HG03039 (cell line): Measurements from ENCODE around the gene KLLN.
A peak's percentile ranks its signal among the peaks of the same experiment; 100 is the strongest.
"Not testable (repeated sequence)": the region's sequence is repeated elsewhere in the genome, so short reads cannot be mapped to it uniquely, and the experiment has no call there.

ENCODE experiments used
- ATAC-seq: cut with Tn5 transposase; IDR thresholded peaks from one replicate; pipeline ENCODE4 v1.9.1; 2021; ENCODE audit warnings: mild to moderate bottlenecking, moderate library complexity; ENCODE audit not compliant: unreplicated experiment

The KLLN gene

DNA sequence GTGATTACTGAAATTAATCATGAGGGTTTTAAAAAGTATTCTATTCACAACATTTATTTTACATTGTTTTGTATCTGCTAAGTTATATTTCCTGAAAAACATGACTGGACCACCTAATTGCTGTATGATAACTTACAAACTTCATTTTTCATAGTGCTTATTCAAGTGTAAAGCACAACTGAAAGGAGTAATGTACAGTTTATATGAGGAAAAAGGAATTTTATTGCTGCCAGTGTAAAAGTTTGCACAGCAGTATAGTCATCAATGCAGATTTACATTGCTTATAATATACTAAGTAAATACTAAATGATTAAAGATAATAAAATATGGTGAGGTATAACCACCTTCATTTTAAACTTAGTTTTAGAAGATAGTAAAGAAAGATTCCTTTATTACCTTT is 4.1 kb upstream of the KLLN start:
- no peak for ATAC-seq

DNA sequence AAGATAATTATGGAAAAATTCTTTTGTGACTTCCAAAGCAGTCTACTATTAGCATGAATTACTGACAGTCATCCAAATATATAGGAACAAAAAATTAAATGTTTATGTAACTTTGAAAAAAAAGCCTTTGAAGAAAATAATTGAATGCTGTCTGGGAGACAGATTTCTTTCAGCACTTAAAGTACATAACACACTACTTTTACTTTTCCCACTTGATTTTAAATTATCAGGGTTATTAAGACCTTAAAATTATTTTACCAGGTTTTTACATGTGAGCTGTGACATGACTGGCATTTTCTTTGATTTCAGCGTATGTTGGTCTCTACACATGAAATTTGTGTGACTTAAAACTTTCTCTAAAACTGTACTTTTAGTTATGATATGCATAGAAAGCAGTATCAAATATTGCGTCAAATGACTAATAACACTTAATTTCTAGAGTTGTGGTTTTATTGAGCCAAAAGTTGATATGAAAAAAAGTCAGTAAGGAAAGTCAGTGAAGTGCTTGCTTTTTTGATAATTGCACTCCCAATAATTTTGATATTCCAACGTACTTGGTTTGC is 3.2 kb upstream of the KLLN start:
- no peak for ATAC-seq

DNA sequence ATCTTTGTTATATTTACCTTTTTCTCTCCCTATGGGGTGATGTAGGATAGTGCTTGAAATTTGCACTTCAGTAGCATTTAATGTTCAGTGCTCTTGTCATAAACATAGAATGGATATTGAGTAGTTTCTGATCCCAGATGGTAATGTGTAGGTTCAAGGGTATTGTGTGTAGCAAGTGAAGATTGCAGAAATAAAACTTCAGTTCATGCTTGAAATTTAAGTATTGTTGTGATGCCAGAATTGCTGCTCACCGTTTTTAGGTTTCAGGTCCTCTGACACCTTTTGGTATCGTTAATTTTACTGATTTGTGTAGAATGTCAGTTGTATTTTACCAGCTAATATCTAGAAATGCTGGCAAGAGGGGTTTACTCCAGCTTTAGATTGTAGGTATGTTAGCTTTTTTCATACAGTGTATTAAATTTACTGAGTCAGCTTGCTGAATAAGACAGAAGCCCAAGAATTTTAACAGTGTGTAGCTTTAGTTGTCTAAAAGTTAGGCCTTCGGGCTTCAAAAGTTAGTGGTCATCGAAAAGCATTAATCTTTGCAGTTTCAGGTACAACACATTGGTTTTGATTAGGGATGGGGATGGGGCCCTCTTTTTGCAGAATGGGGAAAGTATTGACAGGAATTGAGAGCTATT is 2.0 kb upstream of the KLLN start:
- no peak for ATAC-seq

DNA sequence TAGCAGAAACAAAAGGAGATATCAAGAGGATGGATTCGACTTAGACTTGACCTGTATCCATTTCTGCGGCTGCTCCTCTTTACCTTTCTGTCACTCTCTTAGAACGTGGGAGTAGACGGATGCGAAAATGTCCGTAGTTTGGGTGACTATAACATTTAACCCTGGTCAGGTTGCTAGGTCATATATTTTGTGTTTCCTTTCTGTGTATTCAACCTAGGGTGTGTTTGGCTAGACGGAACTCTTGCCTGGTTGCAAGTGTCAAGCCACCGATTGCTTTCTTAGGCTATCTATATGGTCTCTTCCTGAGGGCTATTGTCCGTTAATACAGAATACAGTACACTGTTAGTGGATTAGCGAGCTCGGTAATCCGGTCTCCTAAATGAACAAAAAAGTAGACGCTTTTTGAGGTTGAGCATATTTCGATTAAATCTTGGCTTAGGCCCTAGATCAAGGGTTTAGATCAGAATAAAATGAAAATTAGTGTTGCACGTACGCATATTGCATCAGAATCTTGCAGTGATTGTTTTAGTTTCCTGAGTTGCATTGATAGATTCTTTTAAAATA is 1.2 kb upstream of the KLLN start:
- no peak for ATAC-seq

DNA sequence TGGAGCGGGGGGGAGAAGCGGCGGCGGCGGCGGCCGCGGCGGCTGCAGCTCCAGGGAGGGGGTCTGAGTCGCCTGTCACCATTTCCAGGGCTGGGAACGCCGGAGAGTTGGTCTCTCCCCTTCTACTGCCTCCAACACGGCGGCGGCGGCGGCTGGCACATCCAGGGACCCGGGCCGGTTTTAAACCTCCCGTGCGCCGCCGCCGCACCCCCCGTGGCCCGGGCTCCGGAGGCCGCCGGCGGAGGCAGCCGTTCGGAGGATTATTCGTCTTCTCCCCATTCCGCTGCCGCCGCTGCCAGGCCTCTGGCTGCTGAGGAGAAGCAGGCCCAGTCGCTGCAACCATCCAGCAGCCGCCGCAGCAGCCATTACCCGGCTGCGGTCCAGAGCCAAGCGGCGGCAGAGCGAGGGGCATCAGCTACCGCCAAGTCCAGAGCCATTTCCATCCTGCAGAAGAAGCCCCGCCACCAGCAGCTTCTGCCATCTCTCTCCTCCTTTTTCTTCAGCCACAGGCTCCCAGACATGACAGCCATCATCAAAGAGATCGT is 690 bp upstream of the KLLN start:
- ATAC-seq: not testable (repeated sequence)

DNA sequence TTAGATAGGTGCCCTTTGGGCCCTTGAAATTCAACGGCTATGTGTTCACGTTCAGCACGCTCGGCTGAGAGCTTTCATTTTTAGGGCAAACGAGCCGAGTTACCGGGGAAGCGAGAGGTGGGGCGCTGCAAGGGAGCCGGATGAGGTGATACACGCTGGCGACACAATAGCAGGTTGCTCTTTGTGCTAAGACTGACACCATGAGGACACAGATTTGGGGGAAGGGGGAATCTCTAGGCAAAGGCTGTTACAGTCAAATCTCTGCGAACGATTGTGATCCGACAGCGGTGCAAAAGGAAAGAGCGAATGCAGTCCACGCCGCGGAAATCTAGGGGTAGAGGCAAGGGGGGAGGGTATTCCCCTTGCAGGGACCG is 667 bp downstream of the KLLN start:
- peak; percentile 0 for ATAC-seq

DNA sequence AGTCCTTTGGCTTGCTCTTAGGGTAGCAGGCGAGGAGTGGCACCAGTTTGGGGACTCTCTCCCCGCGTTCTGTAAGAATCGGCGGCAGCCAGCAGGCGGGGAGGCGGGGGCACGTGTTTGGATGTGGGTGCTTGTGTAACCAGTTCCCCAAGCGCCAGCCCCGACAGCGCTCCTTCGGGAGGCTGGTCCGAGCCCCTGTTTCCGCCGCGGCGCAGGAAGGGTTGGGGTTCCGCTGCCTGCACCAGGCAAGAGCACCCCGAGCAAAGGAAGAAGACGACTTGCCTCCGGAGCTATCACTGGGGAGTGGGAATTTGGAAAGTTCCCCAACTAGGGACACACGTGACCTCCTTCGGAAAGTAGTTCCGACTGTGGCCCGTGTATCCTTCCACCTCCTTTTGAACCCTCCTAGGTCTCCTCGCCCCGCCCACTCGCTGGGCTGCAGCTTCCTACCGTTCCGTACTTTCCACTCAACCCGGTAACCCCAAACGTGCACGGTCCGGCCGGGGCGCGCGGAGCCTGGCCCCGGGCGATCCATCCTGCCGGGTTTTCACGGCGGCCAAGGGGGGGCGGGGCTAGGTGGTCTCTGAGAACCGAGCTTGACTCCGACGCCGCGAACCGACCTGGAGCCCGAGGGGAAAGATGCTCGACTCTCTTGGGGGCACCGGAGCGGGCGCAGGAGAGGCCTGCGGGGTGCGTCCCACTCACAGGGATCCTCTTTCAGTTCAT is 1.2 kb downstream of the KLLN start:
- peak; percentile 50 for ATAC-seq

DNA sequence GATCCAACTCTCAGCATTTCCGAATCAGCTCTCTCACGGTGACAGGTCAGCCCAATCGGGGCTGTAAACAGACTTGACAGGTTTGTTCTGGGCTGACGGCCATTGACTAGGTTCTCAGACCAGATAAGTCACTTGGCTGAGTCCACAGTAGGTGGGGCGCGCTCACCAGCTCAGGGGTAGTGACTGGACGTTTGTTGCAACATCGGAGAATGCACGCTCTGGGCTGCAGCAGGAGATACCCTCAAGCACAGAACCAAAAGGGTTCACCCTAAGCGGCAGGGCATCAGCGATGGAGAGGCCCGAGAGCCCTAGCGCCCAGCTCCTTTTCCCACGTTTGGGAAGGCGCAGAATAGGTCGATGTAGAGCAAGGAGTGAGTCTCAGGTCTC is 1.8 kb downstream of the KLLN start:
- peak; percentile 5 for ATAC-seq

DNA sequence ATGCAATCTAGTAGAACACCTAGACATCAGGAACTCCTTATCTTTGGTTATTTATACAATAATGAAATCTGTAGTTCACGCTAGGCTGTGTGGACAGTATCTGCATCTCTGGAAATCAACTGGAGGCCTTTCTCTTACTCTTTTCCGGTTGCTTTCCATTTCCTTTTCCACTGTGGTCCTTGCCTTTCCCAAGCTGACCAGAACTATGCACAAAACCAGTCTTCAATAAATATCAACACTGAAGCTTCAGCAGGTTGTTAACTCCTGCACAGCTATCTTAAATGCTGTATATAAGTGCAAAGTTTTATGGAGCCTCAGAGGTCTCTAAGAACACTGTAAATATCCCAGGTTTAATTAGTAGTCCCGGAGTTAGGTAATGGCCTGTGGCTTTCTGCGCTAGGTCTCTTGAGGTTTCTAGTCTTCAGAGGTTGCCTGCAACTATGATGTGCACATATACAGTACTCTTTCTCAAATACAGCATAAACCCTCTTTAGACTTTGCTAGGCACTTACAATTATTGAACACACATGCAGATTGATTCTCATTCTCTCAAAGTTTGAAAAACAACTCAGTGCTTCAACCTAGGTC is 2.4 kb downstream of the KLLN start:
- no peak for ATAC-seq

DNA sequence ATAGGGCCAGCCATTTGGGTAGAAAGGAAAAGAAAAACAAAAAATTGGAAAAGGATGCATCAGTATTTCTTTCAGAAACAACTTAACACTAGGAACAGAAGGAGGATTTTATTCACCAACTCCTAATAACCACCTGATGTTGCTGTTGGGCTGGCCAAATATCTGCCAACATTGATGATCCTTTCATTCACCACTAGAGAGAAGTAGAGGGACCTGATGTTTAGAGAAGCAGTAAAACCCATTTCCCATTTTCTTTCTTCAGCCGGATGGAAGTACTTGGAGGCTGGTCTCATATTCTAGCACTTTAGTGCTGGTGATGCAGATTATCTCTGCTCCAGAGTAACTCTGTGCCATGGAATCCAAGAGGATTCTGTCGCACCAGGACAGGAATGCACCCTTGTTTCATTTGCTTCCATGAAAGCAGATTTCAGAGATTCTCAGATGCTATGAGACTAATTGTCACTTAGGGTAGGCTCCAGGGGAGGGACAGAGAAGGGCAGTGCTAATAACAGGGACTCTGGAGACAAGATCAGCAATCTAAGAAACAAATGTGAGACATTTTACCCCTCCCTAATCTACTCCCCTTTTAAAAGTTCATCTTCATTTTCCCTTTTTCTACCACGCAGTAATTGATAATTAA is 3.1 kb downstream of the KLLN start:
- ATAC-seq: no peak

DNA sequence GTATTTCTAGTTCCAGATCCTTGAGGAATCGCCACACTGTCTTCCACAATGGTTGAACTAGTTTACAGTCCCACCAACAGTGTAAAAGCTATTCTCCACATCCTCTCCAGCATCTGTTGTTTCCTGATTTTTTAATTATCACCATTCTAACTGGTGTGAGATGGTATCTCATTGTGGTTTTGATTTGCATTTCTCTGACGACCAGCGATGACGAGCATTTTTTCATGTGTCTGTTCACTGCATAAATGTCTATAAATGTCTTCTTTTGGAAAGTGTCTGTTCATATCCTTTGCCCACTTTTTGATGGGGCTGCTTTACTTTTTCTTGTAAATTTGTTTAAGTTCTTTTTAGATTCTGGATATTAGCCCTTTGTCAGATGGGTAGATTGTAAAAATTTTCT is 7.7 kb downstream of the KLLN start:
- not testable (repeated sequence) for ATAC-seq

DNA sequence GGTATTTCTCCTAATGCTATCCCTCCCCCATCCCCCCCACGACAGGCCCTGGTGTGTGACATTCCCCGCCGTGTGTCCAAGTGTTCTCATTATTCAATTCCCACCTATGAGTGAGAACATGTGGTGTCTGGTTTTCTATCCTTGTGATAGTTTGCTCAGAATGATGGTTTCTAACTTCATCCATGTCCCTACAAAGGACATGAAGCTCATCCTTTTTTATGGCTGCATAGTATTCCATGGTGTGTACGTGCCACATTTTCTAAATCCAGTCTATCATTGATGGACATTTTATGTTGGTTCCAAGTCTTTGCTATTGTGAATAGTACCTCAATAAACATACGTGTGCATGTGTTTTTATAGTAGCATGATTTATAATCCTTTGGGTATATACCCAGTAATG is 8.1 kb downstream of the KLLN start:
- not testable (repeated sequence) for ATAC-seq

DNA sequence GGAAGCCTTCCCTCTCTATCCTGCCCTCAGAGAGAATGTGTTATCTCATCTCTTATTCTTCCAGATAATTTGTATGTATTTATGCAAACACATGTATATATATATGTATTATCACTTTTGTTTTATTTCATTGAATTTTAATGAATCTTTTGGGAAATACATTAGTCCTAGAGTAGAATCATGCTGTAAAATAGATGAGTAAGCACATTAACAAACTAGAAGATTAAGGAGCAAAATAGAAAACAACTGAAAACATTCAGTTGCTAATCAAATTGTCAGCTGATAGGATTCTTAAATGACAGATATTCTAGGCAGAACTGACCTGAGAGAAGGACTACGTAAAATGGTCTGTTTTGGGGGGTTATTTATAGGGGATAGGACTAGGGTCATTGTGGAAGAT is 11.2 kb downstream of the KLLN start:
- ATAC-seq: no peak

DNA sequence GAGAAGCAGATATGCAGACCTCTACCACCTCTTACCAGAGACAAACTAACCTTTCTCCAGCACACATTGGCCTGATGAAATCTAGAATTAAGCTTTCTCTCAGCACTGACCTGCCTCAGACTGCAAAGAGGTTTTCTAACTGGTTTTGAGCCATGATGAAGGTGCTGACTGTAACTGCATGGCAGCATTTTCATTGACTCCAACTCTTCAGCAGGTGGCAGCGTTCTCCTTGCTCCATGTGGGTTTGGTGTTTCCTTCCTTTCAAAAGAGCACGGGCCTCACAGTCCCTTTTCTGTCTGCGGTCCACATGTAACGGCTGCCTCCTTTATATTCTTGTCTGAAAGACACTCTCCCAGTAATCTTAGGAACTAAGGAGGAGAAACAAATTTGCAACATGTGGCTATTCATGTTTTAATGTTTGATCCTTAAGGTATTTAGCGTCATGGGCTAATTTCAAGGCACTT is 12.6 kb downstream of the KLLN start:
- no peak for ATAC-seq

DNA sequence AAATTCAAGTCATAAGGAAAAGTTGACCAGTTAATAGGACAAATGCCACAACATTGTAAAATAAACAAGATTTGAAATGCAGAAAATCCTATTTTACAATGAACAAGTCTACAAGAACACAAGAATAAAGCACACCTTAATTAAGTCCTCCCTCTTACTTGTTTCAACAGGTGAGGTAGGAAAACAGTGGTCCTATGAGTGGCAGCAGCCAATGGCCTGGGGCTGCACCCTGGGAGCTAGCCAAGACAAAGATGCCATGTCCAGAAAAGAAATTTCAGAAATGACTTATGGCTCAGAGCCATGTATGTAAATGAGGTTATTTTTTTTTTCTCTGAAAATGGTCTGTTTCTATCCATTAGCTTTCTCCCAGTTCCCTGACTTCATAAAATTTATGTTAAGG is 14.3 kb downstream of the KLLN start:
- ATAC-seq: no peak

DNA sequence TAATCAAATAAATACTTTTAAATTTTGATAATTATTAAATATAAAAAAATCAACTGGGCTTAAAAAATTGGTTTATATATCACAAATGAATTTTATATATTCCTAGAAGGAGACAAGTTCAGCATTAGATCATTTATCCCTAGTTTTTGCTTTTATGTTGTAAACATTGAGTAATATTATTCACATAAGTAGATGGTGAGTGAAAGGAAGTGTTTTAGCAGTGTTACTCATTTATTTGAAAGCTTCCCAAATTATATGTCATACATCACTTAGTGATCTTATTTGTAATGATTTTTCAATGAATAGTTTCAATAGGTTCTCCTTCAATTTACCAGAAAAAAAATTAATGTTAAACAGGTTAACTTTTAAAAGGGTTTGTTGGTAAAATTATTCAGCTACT is 15.8 kb downstream of the KLLN start:
- no peak for ATAC-seq

DNA sequence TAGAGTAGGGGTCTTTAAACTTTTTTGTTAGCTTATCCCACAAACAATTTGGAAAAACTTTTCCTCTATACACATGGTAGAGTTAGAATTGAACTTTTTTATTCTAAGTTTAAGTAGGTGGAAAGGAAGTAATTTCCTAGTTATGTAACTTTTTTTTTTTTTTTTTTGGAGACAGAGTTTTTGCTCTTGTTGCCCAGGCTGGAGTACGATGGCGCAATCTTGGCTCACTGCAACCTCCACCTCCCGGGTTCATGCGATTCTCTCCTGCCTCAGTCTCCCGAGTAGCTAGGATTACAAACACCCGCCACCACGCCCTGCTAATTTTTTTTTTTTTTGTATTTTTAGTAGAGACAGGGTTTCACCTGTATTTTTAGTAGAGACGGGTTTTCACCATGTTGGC is 16.6 kb downstream of the KLLN start:
- not testable (repeated sequence) for ATAC-seq

DNA sequence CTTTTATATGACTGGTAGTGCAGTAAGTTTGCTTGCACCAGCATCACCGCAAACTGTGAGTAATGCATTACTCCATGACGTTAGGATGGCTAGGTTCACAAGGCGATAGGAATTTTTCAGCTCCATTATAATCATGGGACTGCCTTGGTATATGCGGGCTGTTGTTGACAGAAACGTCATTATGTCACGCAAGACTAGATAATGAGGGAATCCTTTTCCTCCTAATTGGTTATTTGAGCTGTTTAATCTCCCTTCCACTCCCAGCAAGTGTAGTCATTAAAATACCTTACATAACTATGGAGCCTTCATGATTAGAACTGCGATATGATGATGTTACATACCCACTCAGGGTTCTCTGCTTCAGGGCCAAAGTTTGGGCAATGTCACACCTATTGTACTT is 17.3 kb downstream of the KLLN start:
- ATAC-seq: no peak

DNA sequence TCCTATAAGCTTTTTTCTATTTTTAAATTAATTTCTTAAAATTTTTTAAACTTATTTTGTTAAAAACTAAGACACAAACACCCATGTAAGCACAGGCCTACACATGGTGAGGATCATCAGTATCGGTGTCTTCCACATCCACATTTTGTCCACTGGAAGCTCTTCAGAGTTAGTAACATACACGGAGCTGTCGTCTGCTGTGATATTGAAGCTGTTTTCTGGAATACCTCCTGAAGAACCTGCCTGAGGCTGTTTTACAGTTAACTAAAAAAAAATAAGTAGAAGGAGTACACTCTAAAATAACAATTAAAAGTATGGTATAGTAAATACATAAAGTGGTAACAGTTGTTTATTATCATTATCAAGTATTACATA is 17.7 kb downstream of the KLLN start:
- ATAC-seq: no peak

DNA sequence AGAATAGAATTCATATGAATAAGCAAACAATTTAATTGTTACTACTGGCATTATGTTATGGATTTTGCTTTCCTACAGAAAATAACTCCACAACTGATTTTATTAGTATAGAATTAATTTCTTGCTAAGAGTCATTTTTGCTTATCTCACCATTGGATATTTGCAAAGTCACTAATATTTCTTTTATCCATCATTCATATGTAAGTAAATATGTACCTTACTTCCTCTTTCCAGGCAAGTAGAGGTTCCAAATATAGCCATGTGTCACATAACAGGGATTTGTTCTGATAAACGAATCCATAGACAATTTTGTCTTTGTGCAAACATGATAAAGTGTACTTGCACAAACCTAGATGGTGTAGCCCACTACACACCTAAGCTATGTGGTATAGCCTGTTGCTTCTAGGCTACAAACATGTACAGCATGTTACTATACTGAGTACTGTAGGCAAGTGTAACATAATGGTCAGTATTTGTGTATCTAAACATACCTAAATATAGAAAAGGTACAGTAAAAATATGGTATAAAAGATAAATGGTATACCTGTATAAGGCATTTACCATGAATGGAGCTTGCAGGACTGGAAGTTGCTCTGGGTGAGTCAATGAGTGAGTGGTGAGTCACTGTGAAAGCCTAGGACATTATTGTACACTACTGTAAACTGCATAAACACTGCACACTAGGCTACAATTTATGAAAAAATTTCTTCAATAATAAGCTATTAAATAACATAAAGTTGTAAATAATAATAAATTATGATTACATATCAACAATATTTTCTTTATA is 18.3 kb downstream of the KLLN start:
- no peak for ATAC-seq
